OCI-LY7 (cell line): ENCODE data around the gene GORAB. TPM values are rescaled to one million over a fixed set of nuclear protein-coding genes. Genes with fewer than 3 reads are reported as not detected.

Source experiments
- total RNA-seq, 2 experiments: library from RNA; depleted of rRNA in 1 of 2; stranded (reverse); fragments of >200 nt in 1 of 2; shearing (Covaris generic) in 1 of 2; gene quantifications; 2 replicates each; pipeline ENCODE4 v1.2.3, GENCODE V29; 2014 to 2022

Gene GORAB
- total RNA-seq, 2 experiments from 2014 or later: 11.5 to 15.0 TPM

Other genes with a start within 250 kb of the GORAB start
- not detected in 2 replicates for gene PRRX1, start 132.0 kb downstream of the GORAB start, total RNA-seq (2014; rRNA removed; shearing (Covaris generic))
- gene PRRX1, start 132.0 kb downstream of the GORAB start, total RNA-seq (2022): not detected in 2 replicates